Body of pancreas (tissue), 4 donors: ENCODE data around the gene ORC1. TPM values are rescaled to one million over a fixed set of nuclear protein-coding genes. Genes with fewer than 3 reads are reported as not detected.
A peak's percentile ranks its signal among the peaks of the same experiment; 100 is the strongest.

ENCODE experiments used
- ATAC-seq: fragments of 150-250 bp; one replicate; pipeline ENCODE4 v1.9.1; 2016
- DNase-seq, 4 donors: peaks; one replicate each; pipeline ENCODE4 v3.0.0-alpha.2; 2019
- H3K27ac ChIP-seq, 4 donors: fragments of 200-600 bp; sonication (generic); 1 replicate in 3 of 4; 2 replicates in 1 of 4; pipeline versions ENCODE4 v1.5.1 to v1.6.1; 2016 to 2019; ENCODE audit warnings: mild to moderate bottlenecking in 1 of 4, mixed read lengths in 1 of 4, moderate library complexity in 1 of 4
- H3K27me3 ChIP-seq, 2 donors: fragments of 200-600 bp; sonication (generic); one replicate each; pipeline ENCODE4 v1.6.0; 2016; ENCODE audit warnings: mild to moderate bottlenecking in 1 of 2
- H3K36me3 ChIP-seq, 2 donors: fragments of 200-600 bp; sonication (generic); replicated peaks in 1 of 2; 2 replicates each; pipeline ENCODE4 v1.5.1; 2016; ENCODE audit warnings: low read depth in 2 of 2; ENCODE audit not compliant: insufficient read depth in 1 of 2
- H3K4me1 ChIP-seq: fragments of 200-600 bp; sonication (generic); one replicate; pipeline ENCODE4 v1.6.0; 2016
- H3K4me3 ChIP-seq, 2 donors: fragments of 200-600 bp; sonication (generic); 1 replicate in 1 of 2; 2 replicates in 1 of 2; pipeline ENCODE4 v1.5.1; 2016 to 2019
- H3K9me3 ChIP-seq, 3 donors: fragments of 200-600 bp; sonication (generic); 1 replicate in 2 of 3; 2 replicates in 1 of 3; pipeline ENCODE4 v1.5.1; 2016
- CTCF ChIP-seq, 7 experiments: fragments of 450-650 bp in 4 of 7; fragments of 200-600 bp in 3 of 7; sonication (generic) in 3 of 7; IDR thresholded peaks; one replicate each; pipeline ENCODE4 v1.5.1; 2016 to 2019; ENCODE audit warnings: antibody characterized with exemption in 7 of 7
- POLR2A ChIP-seq, 3 donors: fragments of 450-650 bp; IDR thresholded peaks; one replicate each; pipeline ENCODE4 v1.6.1; 2016; ENCODE audit warnings: antibody characterized with exemption in 3 of 3, mild to moderate bottlenecking in 2 of 3
- WGBS, 2 donors: methylation state at CpG; one replicate each; pipeline ENCODE4 v1.1.5; 2017; 5-methylcytosine and 5-hydroxymethylcytosine counted together
- intact Hi-C: fragments of 100-400 bp; cut with DNase I; formaldehyde crosslinking; loops from one replicate; pipeline ENCODE4 v1.15.1; 2023
- total RNA-seq, 2 donors: library from RNA; depleted of rRNA; stranded (reverse); fragments of >200 nt; gene quantifications; one replicate each; pipeline ENCODE4 v1.1.0, GENCODE V29; 2016

The ORC1 gene
- total RNA-seq, 2 donors from 2014 or later = 0.52 TPM; not detected in 1

- Histone ChIP-seq H3K36me3 (peaks cover 26 to 62% of the 10 kb centered on the region in 2 donors), H3K9me3 (no peaks in the 10 kb centered on the region), H3K4me1 (no peaks in the 10 kb centered on the region), H3K4me3 (no peak overlapping the region), H3K27me3 (no peaks in the 10 kb centered on the region), H3K27ac (no peak overlapping the region)
- 91 to 94% methylated on average over 8 of the region's 8 CpGs for WGBS, 2 donors
- ATAC-seq (no peak), DNase-seq (no peak)
- TF ChIP-seq POLR2A (IDR thresholded peaks at IDR 0.05) = no peak
- intact Hi-C loops = no loop called here
Observed at GRCh38 chr1:52356818-52357355, 47.3 kb downstream of the ORC1 start.

GRCh38 chr1:52355847-52356505, 48.2 kb downstream of the ORC1 start:
- H3K9me3 ChIP-seq = no peaks in the 10 kb centered on the region
- ATAC-seq (no peak), DNase-seq (no peak)
- 90 to 91% methylated on average over 7 to 11 of the region's 11 CpGs for WGBS, 2 donors
- intact Hi-C loops = no loop called here
- peaks cover 24 to 58% of the 10 kb centered on the region in 2 donors for H3K36me3 ChIP-seq
- no peak for TF ChIP-seq CTCF (IDR thresholded peaks at IDR 0.05)
- no peak for TF ChIP-seq POLR2A (IDR thresholded peaks at IDR 0.05)
- no peak overlapping the region for H3K4me3 ChIP-seq
- no peaks in the 10 kb centered on the region for H3K4me1 ChIP-seq
- no peak overlapping the region for H3K27ac ChIP-seq
- no peaks in the 10 kb centered on the region for H3K27me3 ChIP-seq

- Histone ChIP-seq H3K4me1 (no peaks in the 10 kb centered on the region), H3K27ac (no peak overlapping the region), H3K9me3 (no peaks in the 10 kb centered on the region), H3K36me3 (peaks cover 19 to 54% of the 10 kb centered on the region in 2 donors), H3K4me3 (no peak overlapping the region), H3K27me3 (no peaks in the 10 kb centered on the region)
- DNase-seq = no peak
- no peak for ATAC-seq
- intact Hi-C loops = no loop called here
- WGBS, 2 donors = 93 to 94% methylated on average over 7 to 8 of the region's 8 CpGs
- TF ChIP-seq CTCF (IDR thresholded peaks at IDR 0.05) = no peak
- no peak for TF ChIP-seq POLR2A (IDR thresholded peaks at IDR 0.05)
Observed at GRCh38 chr1:52355436-52355835, 48.8 kb downstream of the ORC1 start.

GRCh38 chr1:52352690-52353089, 51.5 kb downstream of the ORC1 start:
- H3K36me3 ChIP-seq = peaks cover 7 to 36% of the 10 kb centered on the region in 2 donors
- no peak for ATAC-seq
- H3K27ac ChIP-seq = no peak overlapping the region
- intact Hi-C loops = no loop called here
- no peaks in the 10 kb centered on the region for H3K9me3 ChIP-seq
- no peaks in the 10 kb centered on the region for H3K27me3 ChIP-seq
- TF ChIP-seq CTCF (IDR thresholded peaks at IDR 0.05) (no peak), POLR2A (IDR thresholded peaks at IDR 0.05) (no peak)
- WGBS, 2 donors = 73 to 94% methylated on average over 4 to 7 of the region's 7 CpGs
- no peak overlapping the region for H3K4me3 ChIP-seq
- no peak for DNase-seq
- no peaks in the 10 kb centered on the region for H3K4me1 ChIP-seq

GRCh38 chr1:52348704-52349300, 55.4 kb downstream of the ORC1 start:
- H3K9me3 ChIP-seq = no peaks in the 10 kb centered on the region
- ATAC-seq (no peak), DNase-seq (peak in 1 of 4 donors; percentile 23)
- no peaks in the 10 kb centered on the region for H3K27me3 ChIP-seq
- WGBS, 2 donors = 66 to 77% methylated on average over 8 of the region's 8 CpGs
- no peak overlapping the region for H3K4me3 ChIP-seq
- H3K27ac ChIP-seq = no peak overlapping the region
- H3K4me1 ChIP-seq = no peaks in the 10 kb centered on the region
- intact Hi-C loops = no loop called here
- H3K36me3 ChIP-seq = peaks cover 0 to 10% of the 10 kb centered on the region in 2 donors
- no peak for TF ChIP-seq POLR2A (IDR thresholded peaks at IDR 0.05)
- TF ChIP-seq CTCF (IDR thresholded peaks at IDR 0.05) = no peak
